NAMALWA (cell line): ENCODE measurements around the gene GJA3.
A peak's percentile ranks its signal among the peaks of the same experiment; 100 is the strongest.
"Not testable (repeated sequence)": the region's sequence is repeated elsewhere in the genome, so short reads cannot be mapped to it uniquely, and the experiment has no call there.

ENCODE experiments used
- DNase-seq: peaks from one replicate; pipeline ENCODE4 v3.0.0-alpha.2; 2015; ENCODE audit warnings: low spot score

The GJA3 gene

GRCh38 chr13:20182231-20182846 is 21.5 kb upstream of the GJA3 start:
- DNase-seq: peak; percentile 86

GRCh38 chr13:20181188-20181587 is 20.3 kb upstream of the GJA3 start:
- no peak for DNase-seq

GRCh38 chr13:20178156-20178555 is 17.3 kb upstream of the GJA3 start:
- DNase-seq: no peak

- DNase-seq: no peak
These were observed 16.4 kb upstream of the GJA3 start for GRCh38 chr13:20177049-20177831.

- no peak for DNase-seq
These were observed 15.2 kb upstream of the GJA3 start for GRCh38 chr13:20175907-20176652.

- no peak for DNase-seq
These were observed 14.5 kb upstream of the GJA3 start for GRCh38 chr13:20175406-20175794.

- no peak for DNase-seq
These were observed 14.0 kb upstream of the GJA3 start for GRCh38 chr13:20174656-20175405.

- no peak for DNase-seq
These were observed 12.4 kb upstream of the GJA3 start for GRCh38 chr13:20173116-20173746.

GRCh38 chr13:20171364-20171763 is 10.5 kb upstream of the GJA3 start:
- DNase-seq: no peak

- no peak for DNase-seq
These were observed 10.1 kb upstream of the GJA3 start for GRCh38 chr13:20170921-20171320.

- DNase-seq: no peak
These were observed 7.5 kb upstream of the GJA3 start for GRCh38 chr13:20168396-20168795.

- no peak for DNase-seq
These were observed 4.8 kb upstream of the GJA3 start for GRCh38 chr13:20165417-20166257.

GRCh38 chr13:20161951-20162300 is 1.1 kb upstream of the GJA3 start:
- DNase-seq: no peak

- no peak for DNase-seq
These were observed 561 bp upstream of the GJA3 start for GRCh38 chr13:20161275-20161950.

- DNase-seq: no peak
These were observed 1.1 kb downstream of the GJA3 start for GRCh38 chr13:20159646-20160305.

- no peak for DNase-seq
These were observed 3.6 kb downstream of the GJA3 start for GRCh38 chr13:20157151-20157796.

- no peak for DNase-seq
These were observed 4.2 kb downstream of the GJA3 start for GRCh38 chr13:20156702-20157101.

- DNase-seq: not testable (repeated sequence)
These were observed 7.6 kb downstream of the GJA3 start for GRCh38 chr13:20153290-20153689.

- no peak for DNase-seq
These were observed 9.2 kb downstream of the GJA3 start for GRCh38 chr13:20151612-20152011.
